NCI-H2196 treated with DMSO at 0.1 percent for 48 hours (cell line): ENCODE measurements around the gene DDX3Y.

Experiments used
- DNase-seq: peaks from one replicate; lab custom pipeline; 2025; ENCODE audit not compliant: unreplicated experiment; lab: John Stamatoyannopoulos, UW

Gene DDX3Y

DNA sequence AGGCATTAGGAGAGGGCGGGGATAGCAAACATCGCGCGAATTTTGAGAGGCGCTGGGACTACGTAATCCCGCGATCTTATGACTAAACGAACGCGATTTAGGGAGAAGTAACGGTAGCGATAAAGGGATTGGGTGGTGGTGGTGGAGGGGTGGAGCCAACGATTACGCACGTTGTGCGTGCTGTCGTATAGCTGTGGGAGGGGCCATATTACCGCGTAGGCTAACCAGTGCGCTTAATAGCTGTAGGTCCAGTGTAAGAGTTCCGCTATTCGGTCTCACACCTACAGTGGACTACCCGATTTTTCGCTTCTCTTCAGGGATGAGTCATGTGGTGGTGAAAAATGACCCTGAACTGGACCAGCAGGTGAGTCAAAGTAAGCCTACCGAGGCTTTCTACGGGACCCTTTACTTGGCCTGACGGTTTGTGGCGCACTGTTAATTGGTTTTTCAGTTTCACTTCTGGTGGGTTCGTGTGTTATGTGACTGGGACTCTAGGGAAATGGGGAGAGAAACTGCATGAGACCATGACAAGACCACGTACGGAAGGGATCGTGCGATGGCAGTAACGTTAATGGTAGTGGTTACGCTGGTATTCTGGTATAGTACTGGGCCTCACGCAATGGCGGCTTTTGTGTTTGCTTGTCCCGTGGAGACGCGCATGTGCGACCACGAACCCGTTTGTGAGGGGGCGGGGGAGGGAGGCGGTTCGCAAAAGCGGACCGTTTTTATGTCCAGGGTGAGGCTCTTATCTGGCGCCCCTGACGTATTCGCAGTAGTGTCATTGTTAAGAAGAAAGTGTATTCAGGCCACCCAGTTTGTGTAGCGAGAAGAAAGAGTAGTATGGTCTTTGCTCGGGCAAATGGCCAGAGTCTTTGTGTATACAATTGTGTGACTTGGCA, at the start of gene DDX3Y:
Gene DDX3Y, plus strand, starts transcription at position 251 of the 899 bp plus-strand sequence. Its CDS starts 69 bp downstream, at position 320.
- DNase-seq: peak; percentile 91

DNA sequence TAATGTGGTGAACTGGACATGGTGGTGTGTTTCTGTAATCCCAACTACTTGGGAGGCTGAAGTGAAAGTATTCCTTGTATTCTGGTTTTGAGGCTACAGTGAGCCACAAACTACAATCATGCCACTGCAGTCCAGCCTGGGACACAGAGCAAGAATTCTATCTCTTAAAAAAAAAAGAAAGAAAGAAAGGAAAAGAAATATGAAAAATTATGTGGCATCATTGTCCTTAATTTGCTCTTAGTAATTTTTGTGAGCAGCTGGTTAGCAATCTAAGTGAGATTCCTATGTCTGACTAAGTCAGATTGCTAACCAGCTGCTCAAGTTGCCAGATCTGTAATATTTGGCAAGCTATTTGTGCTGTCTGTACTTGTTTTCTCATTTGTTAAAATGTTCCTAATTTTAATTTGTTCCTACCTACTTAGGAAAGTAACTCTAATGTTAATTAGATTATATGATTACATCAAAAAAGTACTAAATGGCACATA, 48.8 kb upstream of the DDX3Y start:
- no peak for DNase-seq

- no peak for DNase-seq
Measured at GRCh38 chrY:12867960-12868359, 36.7 kb upstream of the DDX3Y start.

GRCh38 chrY:12896973-12897372, 7.7 kb upstream of the DDX3Y start:
- no peak for DNase-seq

GRCh38 chrY:12898604-12899003, 6.1 kb upstream of the DDX3Y start:
- no peak for DNase-seq

- DNase-seq: peak; percentile 54
Measured at GRCh38 chrY:12905517-12905872, 827 bp downstream of the DDX3Y start.

DNA sequence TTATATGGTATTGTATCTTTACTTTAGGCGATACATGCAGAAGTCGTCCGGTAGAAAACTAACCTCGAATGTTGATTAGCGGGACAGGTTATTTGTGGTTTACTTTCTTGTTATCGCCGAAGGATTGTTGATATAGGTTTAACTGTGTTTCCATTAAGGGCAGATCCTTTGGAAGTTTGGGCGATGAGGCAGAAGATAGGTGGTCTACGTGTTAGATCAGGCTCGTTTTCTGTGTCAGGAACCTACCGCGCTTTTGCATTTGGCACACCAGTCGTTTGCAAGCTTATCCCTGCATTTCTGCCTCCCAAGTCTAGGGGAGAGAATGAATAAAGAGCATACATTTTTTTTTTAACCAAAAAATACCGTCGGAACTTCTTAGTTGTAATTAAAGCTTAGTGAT, 1.2 kb downstream of the DDX3Y start:
- DNase-seq: no peak

GRCh38 chrY:12913541-12913940, 8.9 kb downstream of the DDX3Y start:
- no peak for DNase-seq

DNA sequence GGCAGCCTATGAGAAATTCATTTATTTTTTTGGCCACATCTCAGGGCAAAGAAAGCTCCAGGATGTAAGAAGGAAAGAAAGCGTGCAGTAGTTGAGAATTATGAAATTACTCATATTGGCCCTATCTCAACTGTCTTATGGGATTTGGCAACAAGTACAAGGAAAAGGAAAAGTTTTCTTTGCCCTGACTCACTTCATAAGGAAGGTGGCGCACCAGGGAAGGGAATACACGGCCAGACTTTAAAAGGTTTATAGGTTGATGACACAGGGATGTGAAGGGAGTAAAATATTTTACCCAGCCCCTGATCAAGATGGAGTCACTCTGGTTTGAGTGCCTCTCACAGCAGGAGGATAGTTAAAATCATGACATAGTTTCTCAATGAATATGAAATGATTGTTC, 23.4 kb downstream of the DDX3Y start:
- no peak for DNase-seq

DNA sequence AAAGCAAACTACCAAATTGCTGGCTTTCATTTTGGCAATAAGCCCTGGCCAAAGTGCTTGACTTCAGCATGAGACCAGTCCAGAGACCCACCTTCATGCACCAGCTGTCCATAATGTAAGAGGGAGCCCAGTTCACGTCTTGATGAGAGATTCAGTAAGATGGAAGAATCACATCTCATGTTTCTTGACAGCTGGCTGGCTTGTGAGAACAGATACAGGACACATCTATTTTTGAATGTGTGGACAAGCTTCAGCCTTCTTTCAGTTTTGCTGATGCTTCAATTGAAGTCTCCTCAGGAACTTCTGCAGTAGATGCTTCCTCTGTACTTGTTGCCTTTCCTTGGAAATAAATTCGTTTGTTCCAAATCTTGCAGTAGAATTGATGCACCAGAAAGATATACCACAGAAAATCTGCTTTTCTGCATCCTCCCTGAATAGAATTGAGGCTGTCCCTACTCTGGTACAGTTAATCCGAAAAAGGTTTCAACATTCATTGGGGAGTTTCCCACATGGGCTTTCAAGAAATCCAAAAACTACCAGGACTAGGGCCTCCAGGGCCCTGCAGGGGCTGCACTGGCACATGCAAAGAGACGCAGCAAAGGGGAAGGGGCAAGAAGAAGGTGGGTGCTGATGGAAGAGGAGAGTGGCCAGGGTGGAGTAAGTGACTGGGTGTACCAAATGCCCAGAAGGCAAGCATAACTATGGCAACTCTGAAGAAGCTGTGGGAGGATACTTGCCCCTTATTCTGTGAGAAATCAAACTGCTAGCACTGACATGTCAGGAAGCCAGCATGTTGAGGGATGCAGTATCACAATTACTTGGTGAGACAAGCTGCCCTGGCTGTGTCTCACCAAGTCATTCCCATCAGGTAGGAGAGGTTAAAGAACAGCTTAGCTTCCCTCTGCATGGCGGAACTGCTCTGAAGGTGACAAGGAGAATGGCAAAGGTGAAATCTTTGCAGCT, 37.3 kb downstream of the DDX3Y start:
- no peak for DNase-seq
